SK-N-SH treated with all-trans-retinoic acid at 6 μM for 48 hours (cell line): ENCODE measurements around the gene CWC27.

Source experiments
- ATAC-seq: fragments of 200-7000 bp; cut with Tn5 transposase; 3 replicates; pipeline ENCODE4 v1.9.1; 2020; ENCODE audit warnings: mild to moderate bottlenecking, moderate library complexity
- CSDC2 ChIP-seq: fragments of 250-450 bp; sonication (Bioruptor Pico); IDR thresholded peaks from 2 replicates; pipeline ENCODE4 v1.5.0; 2020; ENCODE audit warnings: mild to moderate bottlenecking, moderate library complexity
- GLIS3 ChIP-seq: fragments of 250-450 bp; sonication (Bioruptor Pico); IDR thresholded peaks from 2 replicates; pipeline ENCODE4 v1.5.0; 2020; ENCODE audit warnings: mild to moderate bottlenecking, moderate library complexity
- ISL1 ChIP-seq: fragments of 250-450 bp; sonication (Bioruptor Pico); IDR thresholded peaks from 2 replicates; pipeline ENCODE4 v2.1.2; 2022; ENCODE audit warnings: mild to moderate bottlenecking, moderate library complexity
- PATZ1 ChIP-seq: fragments of 250-450 bp; sonication (Bioruptor Pico); IDR thresholded peaks from 2 replicates; pipeline ENCODE4 v1.8.0; 2020; ENCODE audit warnings: mild to moderate bottlenecking, moderate library complexity, borderline replicate concordance
- POU6F1 ChIP-seq: fragments of 250-450 bp; sonication (Bioruptor Pico); IDR thresholded peaks from 2 replicates; pipeline ENCODE4 v1.8.0; 2021; ENCODE audit warnings: low read depth, mild to moderate bottlenecking, moderate library complexity, borderline replicate concordance
- RARB ChIP-seq: fragments of 250-450 bp; sonication (Bioruptor Pico); IDR thresholded peaks from 2 replicates; pipeline ENCODE4 v1.8.0; 2021; ENCODE audit warnings: mild to moderate bottlenecking, moderate library complexity
- SNAI2 ChIP-seq: fragments of 250-450 bp; sonication (Bioruptor Pico); IDR thresholded peaks from 2 replicates; pipeline ENCODE4 v1.5.0; 2020; ENCODE audit warnings: mild to moderate bottlenecking, moderate library complexity
- ZNF565 ChIP-seq: fragments of 450-650 bp; formaldehyde crosslinking; conservative IDR thresholded peaks from 2 replicates; pipeline ENCODE4 v1.5.0; 2020; ENCODE audit warnings: low read depth, mild to moderate bottlenecking, moderate library complexity
- TF ChIP-seq, protein P1 (sequence below): fragments of 250-450 bp; sonication (Bioruptor Pico); IDR thresholded peaks from 2 replicates; pipeline ENCODE4 v1.5.0; 2020; ENCODE audit warnings: mild to moderate bottlenecking, moderate library complexity

CWC27 gene

GRCh38 chr5:65067147-65067506 lies 298.4 kb downstream of the CWC27 start:
- TF ChIP-seq CSDC2 (CRISPR knock-in tag) = no peak
- TF ChIP-seq ZNF565 (CRISPR knock-in tag) = no peak
- no peak for TF ChIP-seq POU6F1
- no peak for TF ChIP-seq GLIS3 (CRISPR knock-in tag)
- TF ChIP-seq PATZ1 (CRISPR knock-in tag) = no peak
- no peak for TF ChIP-seq ISL1 (CRISPR knock-in tag)
- TF ChIP-seq RARB (CRISPR knock-in tag) = no peak
- TF ChIP-seq SNAI2 (CRISPR knock-in tag) = no peak
- TF ChIP-seq, protein P1, sequence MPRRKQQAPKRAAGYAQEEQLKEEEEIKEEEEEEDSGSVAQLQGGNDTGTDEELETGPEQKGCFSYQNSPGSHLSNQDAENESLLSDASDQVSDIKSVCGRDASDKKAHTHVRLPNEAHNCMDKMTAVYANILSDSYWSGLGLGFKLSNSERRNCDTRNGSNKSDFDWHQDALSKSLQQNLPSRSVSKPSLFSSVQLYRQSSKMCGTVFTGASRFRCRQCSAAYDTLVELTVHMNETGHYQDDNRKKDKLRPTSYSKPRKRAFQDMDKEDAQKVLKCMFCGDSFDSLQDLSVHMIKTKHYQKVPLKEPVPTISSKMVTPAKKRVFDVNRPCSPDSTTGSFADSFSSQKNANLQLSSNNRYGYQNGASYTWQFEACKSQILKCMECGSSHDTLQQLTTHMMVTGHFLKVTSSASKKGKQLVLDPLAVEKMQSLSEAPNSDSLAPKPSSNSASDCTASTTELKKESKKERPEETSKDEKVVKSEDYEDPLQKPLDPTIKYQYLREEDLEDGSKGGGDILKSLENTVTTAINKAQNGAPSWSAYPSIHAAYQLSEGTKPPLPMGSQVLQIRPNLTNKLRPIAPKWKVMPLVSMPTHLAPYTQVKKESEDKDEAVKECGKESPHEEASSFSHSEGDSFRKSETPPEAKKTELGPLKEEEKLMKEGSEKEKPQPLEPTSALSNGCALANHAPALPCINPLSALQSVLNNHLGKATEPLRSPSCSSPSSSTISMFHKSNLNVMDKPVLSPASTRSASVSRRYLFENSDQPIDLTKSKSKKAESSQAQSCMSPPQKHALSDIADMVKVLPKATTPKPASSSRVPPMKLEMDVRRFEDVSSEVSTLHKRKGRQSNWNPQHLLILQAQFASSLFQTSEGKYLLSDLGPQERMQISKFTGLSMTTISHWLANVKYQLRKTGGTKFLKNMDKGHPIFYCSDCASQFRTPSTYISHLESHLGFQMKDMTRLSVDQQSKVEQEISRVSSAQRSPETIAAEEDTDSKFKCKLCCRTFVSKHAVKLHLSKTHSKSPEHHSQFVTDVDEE (CRISPR knock-in tag) = no peak
- ATAC-seq = no peak
